HG03575 (cell line): Measurements from ENCODE around the gene NET1.
"Not testable (repeated sequence)": the region's sequence is repeated elsewhere in the genome, so short reads cannot be mapped to it uniquely, and the experiment has no call there.

ENCODE experiments used
- ATAC-seq: cut with Tn5 transposase; IDR thresholded peaks from one replicate; pipeline ENCODE4 v1.9.1; 2021; ENCODE audit not compliant: unreplicated experiment, insufficient number of reproducible peaks, low FRiP score; ENCODE audit errors: extremely low read depth

NET1 gene

DNA sequence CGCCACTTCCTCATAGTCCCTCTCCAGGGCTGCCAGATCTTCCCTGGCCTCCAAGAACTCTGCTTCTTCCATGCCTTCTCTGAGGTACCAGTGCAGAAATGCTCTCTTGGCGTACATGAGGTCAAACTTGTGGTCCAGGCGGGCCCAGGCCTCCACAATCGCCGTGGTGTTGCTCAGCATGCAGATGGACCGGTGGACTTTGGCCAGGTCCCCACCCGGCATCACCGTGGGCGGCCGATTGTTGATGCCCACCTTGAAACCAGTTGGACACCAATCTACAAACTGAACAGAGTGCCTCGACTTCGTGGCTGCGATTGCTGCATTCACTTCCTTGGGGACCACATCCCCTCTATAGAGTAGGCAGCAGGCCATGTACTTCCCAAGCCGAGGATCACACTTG lies 18.8 kb upstream of the NET1 start:
- no peak for ATAC-seq

DNA sequence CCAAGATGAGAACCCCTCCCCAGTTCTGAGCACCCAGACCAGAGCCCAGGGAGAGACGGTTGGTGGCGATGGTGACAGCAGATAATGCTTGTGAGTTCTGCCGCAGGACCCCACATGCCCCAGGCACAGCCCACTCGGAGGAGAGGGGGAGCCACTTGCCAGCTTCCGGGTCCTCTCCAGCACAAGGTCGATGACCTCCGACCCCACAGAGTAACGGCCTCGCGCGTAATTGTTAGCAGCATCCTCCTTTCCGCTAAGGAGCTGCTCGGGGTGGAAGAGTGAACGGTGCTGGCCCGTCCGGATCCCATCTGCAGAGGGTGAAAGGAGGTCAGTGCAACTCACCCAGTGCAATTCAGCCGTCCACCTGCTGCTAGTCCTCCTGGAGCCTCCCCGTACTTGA lies 17.2 kb upstream of the NET1 start:
- ATAC-seq, result no peak

DNA sequence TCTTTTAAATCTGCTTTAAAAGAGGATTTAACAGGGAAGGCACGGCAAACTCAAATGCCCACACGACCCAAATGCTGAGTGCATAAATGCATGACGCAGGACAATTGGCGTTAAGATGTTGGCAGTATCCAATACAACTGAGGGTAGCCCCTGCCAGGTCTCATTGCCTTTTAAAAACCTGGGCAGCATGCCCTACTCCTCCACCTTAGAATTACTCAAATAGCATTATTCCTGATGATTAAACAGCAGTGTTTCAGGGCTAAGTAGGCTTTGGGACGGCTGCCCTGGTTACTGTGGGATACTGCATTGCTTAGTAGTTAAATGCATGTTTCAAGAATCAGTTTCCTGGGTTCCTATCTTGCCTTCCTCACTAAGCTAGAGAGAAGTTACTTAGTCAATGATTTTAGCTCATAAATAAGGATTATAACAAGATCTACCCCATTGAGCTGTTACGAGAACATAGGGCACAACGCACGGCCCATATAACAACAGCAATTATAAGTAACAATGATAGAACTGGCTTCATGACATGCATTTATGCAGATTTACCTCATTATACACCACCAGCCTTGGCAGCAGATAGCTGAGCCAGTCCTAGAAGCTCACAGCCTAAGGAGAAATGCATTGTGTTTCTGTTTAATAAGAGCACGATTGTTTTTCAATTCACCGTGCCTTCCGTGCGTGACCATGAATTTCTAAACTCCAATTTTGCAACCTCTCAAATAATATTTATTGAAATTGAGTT lies 15.6 kb upstream of the NET1 start:
- ATAC-seq, result no peak

DNA sequence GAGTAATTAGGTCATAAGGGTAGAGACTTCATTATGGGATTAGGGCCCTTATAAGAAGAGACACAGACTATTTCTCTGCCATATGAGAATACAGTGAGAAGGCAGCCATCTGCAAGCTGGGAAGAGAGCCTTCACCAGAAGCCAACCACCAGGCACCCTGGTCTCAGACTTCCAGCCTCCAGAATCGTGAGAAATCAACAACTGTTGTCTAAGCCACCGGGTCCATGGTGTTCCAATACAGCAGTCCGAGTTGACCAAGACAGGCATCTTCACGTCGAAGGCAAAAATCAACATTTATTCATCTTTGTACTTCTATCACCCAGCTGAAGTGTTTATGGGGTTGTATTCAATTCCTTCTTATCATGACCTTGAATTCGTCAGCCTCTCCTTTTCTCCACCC lies 13.0 kb upstream of the NET1 start:
- ATAC-seq, result no peak

DNA sequence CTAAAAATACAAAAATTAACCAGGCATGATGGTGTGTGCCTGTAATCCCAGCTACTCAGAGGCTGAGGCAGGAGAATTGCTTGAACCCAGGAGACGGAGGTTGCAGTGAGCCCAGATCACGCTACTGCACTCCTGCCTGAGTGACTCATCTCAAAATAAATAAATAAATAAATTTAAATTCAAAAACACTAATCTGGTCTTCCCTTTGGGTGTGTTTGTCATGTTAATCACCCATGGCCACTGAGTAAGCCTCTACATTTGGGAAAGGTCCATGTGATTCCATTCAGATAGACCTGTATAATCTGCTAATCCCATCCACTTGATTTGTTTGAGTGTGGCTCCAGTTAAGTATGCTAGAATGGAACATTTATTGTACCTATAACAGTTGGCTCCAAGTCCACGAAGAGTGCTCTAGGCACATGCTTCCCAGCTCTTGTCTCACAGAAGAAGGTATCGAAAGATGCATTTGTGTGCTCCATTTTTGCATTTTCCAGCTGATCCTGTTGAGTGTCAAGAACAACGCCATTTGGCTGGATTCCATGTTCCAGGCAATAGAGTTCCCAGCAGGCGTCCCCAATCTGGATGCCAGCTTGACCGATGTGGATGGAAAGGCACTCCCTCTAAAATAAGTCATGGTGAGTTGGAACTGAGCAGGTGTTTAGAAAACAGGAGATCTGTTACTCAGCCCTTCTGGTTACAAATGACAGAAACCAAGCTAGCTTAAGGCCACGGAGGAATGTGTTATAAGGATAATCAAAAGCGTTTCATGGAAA lies 11.7 kb upstream of the NET1 start:
- no peak for ATAC-seq

DNA sequence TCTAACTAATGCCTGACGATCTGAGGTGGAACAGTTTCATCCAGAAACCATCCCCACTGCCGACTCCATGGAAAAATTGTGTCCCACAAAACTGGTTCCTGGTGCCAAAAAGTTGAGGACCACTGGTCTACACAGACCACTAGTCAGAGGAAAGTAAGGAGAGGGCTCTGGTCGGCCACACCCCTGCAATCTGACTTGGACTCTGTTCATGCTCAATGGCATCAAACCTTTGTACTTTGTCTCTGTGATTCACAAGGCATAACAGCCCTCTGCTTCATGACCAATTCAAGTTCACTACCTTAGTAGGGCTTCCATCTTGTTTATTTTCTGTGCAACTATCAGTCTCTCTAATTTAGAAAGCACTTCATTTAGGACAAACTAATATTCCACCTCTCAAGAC lies 9.6 kb upstream of the NET1 start:
- no peak for ATAC-seq

DNA sequence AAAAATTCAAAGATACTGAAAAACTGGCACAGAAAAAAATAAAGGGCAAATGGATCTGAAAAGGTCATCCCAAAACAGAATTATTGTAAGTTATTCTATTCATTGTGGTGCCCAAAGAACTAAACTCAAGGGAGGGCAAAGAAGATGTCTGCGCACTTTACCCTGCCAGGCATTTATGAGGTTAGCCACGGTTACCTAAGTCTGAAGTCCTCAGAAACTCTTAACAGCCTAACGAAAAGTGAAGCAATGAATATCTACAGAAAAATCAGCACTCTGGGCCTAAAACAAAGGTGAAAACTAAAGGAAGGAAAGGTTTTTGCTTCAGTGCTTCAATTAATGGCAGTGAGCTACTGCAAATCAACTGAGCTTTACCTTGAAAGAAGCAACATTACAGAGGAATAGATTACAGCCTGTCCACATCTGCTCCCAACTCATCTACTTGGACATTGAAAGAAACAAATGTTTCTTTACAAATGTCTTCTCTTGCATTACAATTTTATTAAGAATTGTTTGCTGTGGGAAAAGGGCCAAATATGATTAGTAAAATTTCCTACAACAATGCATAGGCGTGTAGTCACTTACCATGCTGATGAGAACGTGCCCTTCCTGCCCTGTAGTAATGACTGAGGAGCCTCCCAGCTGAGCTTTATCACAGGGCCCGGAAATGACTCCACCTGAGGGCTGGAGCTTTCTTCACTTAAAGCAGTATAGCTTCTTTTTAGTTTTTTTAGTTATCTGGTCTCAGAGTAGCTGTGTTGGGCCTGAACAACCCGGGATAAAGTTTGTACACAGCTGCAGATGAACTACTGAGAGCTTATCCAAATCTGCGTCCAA lies 7.9 kb upstream of the NET1 start, which contains the start of gene TUBAL3:
TUBAL3 (minus strand) TSS at position 621 of the 834 bp plus-strand sequence; CDS start at position 585, 36 bp downstream.
- ATAC-seq, result no peak

DNA sequence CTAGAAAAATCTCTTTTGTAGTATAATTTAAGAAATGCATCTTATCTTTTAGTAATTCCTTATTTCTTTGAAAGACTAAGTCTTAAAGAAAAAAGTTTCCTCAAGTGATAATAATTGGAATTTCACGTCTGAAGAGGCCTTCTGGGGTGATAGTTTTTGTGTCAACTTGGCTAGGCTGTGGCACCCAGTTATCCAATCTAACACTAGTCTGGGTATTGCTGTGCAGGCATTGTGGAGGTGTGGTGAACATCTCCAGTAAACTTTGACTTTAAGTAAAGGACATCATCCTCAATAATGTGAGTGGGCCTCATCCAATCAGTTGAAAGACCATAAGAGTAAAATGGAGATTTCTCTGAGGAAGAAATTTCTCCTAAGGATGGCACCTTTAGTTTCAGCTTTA lies 5.4 kb upstream of the NET1 start:
- ATAC-seq, result no peak

DNA sequence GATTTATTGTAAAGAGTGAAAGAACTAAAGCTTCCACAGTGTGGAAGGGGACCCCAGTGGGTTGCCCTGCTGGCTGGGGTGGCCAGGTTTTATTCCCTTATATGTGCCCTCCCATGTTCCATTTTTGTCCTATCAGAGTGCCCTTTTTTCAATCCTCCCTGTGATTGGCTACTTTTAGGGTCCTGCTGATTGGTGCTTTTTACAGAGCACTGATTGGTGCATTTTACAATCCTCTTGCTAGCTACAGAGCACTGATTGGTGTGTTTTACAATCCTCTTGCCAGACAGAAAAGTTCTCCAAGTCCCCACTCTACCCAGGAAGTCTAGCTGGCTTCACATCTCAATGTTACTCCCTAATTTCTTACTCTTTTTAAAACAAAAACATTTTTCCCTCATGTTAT lies 1.6 kb upstream of the NET1 start:
- ATAC-seq, result not testable (repeated sequence)

DNA sequence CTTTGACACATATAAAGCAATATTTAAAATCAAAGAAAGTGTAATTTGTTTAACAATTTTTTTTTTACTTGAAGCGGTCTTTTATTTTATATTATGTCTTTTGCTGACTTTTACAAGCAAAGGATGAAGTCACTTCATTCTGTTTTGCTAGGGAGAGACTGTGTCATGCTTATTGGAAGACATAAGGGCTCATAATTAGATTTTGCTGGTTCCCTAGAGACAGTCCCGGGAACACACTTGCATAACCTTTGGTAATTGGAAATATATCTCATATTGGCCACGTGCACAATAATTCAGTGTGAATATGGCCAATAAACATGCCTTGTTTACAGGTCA lies 448 bp upstream of the NET1 start:
- no peak for ATAC-seq

DNA sequence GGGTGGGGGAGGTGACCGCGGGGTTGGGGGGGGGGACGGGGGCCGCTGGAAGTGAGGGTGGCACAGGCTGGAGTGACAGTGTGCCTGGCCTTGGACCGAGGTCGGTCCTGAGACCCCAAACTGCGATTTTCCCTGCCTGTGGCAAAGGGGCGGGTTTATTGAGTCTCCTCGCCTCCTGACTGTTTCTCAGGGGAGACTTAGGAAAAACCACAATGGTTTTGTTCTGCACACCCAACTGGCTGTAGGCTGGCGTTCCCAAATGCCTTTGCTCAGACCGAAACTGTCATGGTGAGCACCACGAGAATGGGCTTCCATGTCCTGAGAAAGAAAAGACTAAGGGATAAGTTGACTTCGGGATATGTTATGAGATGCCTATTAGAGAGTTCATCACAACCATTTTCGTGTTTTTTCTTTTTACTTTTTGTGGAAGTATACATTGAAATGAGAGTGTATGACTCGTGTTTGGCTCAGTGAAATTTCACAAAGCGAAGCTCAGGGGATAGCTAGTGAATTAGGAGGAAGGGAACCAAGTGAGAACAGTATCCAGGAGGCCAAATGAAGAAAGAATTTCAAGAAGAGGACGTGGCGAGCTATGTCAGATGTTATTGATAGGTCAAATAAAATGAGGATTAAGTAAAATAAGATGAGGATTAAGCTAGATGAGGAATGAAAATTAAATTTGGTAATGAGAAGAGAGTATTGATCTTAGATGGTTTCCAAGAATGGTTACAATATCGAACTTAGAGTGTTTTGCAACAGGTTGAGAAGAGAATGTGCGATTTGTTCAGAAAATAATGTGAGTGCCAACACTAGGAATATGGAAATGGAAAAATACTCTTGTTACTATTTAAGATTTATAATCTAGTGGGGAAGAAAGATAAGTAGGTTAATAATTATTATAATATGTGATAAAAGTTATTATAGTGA lies 918 bp downstream of the NET1 start:
- ATAC-seq, result no peak

DNA sequence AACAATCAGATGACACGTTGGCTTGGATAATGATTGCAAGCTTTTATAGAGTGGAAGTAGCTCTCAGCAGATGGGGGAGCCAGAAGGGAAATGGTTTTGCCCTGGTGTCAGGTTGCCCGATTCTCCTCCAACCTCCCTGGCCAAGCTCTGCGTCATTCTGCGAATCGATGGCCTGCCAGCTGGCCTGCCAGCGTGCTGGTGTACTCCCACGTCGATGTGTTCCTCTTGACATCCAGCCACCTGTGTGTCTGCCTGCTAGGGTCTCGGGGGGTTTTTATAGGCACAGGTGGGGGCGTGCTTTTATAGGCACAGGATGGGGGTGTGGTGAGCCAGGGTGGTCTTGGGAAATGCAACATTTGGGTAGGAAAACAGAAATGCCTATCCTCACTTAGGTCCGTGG lies 4.6 kb downstream of the NET1 start:
- no peak for ATAC-seq

DNA sequence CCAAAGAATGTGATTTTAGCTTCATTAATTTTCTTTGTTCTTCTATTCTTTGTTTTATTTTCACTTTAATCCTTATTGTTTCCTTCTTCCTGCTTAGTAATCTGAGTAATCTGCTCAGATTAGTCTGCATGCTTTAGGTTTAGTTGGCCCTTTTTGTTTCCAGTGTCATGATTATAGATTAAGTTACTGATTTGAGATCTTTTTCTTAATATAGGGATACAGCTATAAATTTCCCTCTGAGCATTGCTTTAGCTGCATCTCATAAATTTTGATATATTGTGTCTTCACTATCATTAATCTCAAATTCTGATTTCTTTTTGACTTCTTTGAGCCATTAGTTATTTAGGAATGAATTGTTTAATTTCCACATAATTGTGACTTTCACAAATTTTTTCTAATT lies 6.2 kb downstream of the NET1 start:
- no peak for ATAC-seq

DNA sequence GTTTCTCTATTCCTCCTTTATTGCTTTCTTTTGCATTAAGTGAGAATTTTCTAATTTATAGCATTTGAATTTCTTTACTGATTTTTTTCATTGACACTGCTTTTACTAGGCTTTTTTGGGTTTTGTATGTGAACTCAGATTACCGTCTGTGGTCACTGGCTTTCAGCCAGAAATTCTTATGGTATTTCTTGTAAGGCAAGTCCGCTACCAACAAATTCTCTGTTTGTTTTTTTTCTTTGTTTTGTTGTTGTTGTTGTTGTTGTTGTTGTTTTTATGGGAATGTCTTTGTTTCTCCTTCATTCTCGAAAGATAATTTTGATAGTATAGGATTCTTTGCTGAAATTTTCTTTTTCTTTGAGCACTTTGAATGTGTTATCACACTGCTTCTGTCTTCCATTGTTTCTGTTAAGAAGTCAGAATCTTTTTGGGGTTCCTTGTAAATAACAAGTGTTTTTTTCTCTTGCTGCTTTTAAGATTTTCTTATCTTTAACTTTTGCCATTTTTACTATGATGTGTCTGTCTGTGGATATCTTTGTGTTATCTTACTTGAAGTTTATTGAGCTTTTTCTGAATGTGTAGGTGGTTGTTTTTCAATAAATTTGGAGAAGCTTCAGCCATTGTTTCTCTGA lies 7.2 kb downstream of the NET1 start:
- ATAC-seq, result no peak

DNA sequence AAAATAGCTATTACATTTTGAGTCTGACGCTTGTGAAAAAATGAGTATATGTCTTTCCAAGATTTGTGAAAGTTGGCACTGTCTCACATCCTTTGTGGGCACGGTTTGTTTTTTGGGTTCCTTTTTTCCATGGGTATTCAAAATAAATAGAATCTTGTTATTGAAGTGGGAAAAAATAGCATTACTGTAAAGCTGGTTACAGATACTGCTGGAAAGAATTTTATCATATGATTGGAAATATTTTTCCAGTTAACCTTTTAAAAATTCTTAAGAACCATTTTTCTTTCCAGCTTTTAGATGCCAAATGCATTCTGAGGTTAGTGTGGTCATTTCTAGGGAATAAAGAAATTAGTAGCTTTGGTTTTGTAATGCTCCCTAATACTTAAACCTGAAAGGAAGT lies 11.4 kb downstream of the NET1 start:
- no peak for ATAC-seq

DNA sequence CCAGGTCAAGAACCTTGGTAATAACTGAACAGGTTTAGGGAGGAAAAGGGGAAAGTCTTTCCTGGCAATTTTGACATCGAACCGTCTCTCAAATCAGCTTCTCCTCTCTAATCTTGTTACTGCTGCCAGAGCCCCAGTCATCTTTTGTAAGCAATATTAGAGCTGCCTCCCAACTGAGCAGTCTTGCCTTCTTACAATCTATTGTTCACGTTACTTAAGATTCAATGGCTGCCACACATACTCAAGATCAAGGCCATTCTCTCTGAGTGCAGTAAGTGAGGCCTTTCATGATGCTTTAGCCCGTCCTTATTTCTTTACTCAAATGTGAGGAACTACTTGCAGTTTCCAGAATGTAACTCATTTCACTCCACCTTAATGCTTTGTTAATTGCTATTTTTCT lies 12.4 kb downstream of the NET1 start:
- no peak for ATAC-seq

DNA sequence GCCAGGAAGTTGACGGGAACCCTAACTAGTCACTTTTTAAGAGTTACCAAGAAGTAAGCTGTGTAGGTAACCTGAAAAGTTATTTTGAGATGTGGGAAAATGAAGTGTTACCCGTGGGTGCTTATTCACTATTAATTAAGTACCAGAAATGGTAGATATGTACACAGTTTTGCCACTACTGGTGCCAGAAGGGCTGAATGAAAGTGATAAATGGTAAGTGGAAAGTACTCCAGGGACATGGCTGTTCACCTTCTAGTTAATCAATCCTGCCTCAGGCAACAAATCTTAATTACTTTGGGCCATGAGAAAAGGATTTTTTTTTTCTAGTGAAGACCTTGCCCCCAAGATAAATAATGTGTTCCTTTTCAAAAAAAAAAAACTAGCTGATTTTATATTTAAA lies 15.8 kb downstream of the NET1 start:
- no peak for ATAC-seq

DNA sequence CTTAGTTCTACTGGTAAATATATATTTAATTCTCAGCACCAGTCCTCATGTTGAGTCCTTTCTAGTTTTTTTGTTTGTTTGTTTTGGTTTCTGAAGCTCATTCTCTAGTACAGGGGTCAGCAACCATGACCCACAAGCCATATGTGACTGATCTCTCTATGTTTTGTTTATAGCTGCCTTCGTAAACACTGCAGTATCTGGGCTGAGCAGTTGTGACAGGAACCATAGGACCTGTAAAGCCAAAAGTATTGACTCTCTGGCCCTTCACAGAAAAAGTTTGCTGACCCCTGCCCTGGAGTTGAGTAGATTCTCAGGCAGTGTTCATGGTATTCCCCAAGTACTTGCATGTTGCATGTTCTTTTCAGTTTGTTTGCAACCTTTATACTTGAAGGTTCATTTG lies 20.8 kb downstream of the NET1 start:
- no peak for ATAC-seq
